HepG2 (cell line): Measurements from ENCODE around the gene STOM. TPM values are rescaled to one million over a fixed set of nuclear protein-coding genes. Genes with fewer than 3 reads are reported as not detected.
A peak's percentile ranks its signal among the peaks of the same experiment; 100 is the strongest.

Experiments
- ATAC-seq: fragments of 200-7000 bp; cut with Tn5 transposase; 3 replicates; pipeline ENCODE4 v1.9.1; 2020; ENCODE audit warnings: mild to moderate bottlenecking, moderate library complexity
- BruUV-seq: library from RNA; stranded (reverse); fragments of 400-500 nt; replicated peaks from 2 replicates; lab custom pipeline; 2021; lab: Mats Ljungman, UMichigan
- CTCF ChIA-PET: fragments of 300-600 bp; formaldehyde crosslinking; extraction: SDS; loops from one replicate; lab custom pipeline; 2021; ENCODE audit warnings: low total read pairs, inconsistent platforms, low intra/inter-chr PET ratio; lab: Yijun Ruan, JAX
- POLR2A ChIA-PET: fragments of 350-600 bp; sonication (Branson Sonifier 250); formaldehyde crosslinking; loops from one replicate; lab custom pipeline; 2020; ENCODE audit warnings: antibody characterized with exemption, inconsistent platforms; lab: Yijun Ruan, JAX
- DNase-seq: peaks from one replicate; pipeline ENCODE4 v3.0.0-alpha.2; 2015; ENCODE audit warnings: low spot score
- FAIRE-seq: peaks from 3 replicates; lab custom pipeline; 2011; peaks lifted over from hg19 to GRCh38; lab: Jason Lieb, UNC
- H2AFZ ChIP-seq: one replicate; pipeline ENCODE4 v1.6.1; 2011; ENCODE audit warnings: low read length, inconsistent platforms
- H3K27ac ChIP-seq: fragments of 300-600 bp; 3 replicates; pipeline ENCODE4 v1.8.0; 2011; ENCODE audit warnings: mixed run types, mild to moderate bottlenecking, mixed read lengths, low read length, inconsistent platforms; ENCODE audit not compliant: insufficient read depth; ENCODE audit errors: extremely low read length
- H3K27me3 ChIP-seq, 2 experiments: fragments of 200-600 bp in 1 of 2; 2 replicates in 1 of 2; 3 replicates in 1 of 2; pipeline versions ENCODE4 v1.6.0 to v1.8.0; 2011; ENCODE audit warnings: low read length in 2 of 2, mild to moderate bottlenecking in 2 of 2, moderate library complexity in 2 of 2, inconsistent platforms in 1 of 2; ENCODE audit not compliant: insufficient read depth in 2 of 2, control insufficient read depth in 1 of 2
- H3K36me3 ChIP-seq, 2 experiments: fragments of 200-600 bp in 1 of 2; replicated peaks in 1 of 2; 2 replicates in 1 of 2; 3 replicates in 1 of 2; pipeline versions ENCODE4 v1.5.1 to v1.8.0; 2011; ENCODE audit warnings: low read length in 2 of 2, inconsistent platforms in 1 of 2; ENCODE audit not compliant: insufficient read depth in 2 of 2, control insufficient read depth in 1 of 2
- H3K4me1 ChIP-seq: 2 replicates; pipeline ENCODE4 v1.5.1; 2012; ENCODE audit warnings: low read length, inconsistent platforms; ENCODE audit not compliant: insufficient read depth
- H3K4me2 ChIP-seq: 2 replicates; pipeline ENCODE4 v1.6.0; 2011; ENCODE audit warnings: low read depth, low read length, inconsistent platforms
- H3K4me3 ChIP-seq, 3 experiments: fragments of 200-600 bp in 1 of 3; sonication (generic), shearing (Covaris generic) in 1 of 3; replicated peaks in 1 of 3; 2 replicates each; pipeline ENCODE4 v1.5.1; 2011 to 2016; ENCODE audit warnings: low read length in 3 of 3, inconsistent platforms in 2 of 3, low read depth in 2 of 3, mild to moderate bottlenecking in 2 of 3, control low read depth in 1 of 3, mixed read lengths in 1 of 3; ENCODE audit not compliant: insufficient read depth in 1 of 3
- H3K79me2 ChIP-seq: one replicate; pipeline ENCODE4 v1.6.1; 2011; ENCODE audit warnings: low read length, inconsistent platforms; ENCODE audit not compliant: insufficient read depth
- H3K9ac ChIP-seq: 2 replicates; pipeline ENCODE4 v1.6.0; 2011; ENCODE audit warnings: mild to moderate bottlenecking, low read depth, low read length, inconsistent platforms; ENCODE audit not compliant: insufficient read depth
- H3K9me3 ChIP-seq: 2 replicates; pipeline ENCODE4 v1.5.1; 2012; ENCODE audit warnings: mild to moderate bottlenecking, low read length
- H4K20me1 ChIP-seq: 2 replicates; pipeline ENCODE4 v1.6.0; 2011; ENCODE audit warnings: inconsistent platforms, mild to moderate bottlenecking, low read length, moderate library complexity; ENCODE audit not compliant: insufficient read depth
- ATRX ChIP-seq: sonication (generic); formaldehyde crosslinking; IDR thresholded peaks from 2 replicates; pipeline ENCODE4 v1.4.0; 2020; ENCODE audit warnings: missing genetic modification reagents, borderline replicate concordance
- HNF1A ChIP-seq, 2 experiments: sonication (generic) in 1 of 2; formaldehyde crosslinking in 1 of 2; IDR thresholded peaks; 2 replicates each; pipeline versions ENCODE4 v1.4.0 to v1.6.1; 2016 to 2020; ENCODE audit warnings: borderline replicate concordance in 1 of 2, low read depth in 1 of 2, mild to moderate bottlenecking in 1 of 2, missing genetic modification reagents in 1 of 2
- HNRNPL ChIP-seq: fragments of 200-400 bp; formaldehyde crosslinking; IDR thresholded peaks from 2 replicates; pipeline ENCODE4 v1.6.1; 2017; ENCODE audit warnings: mild to moderate bottlenecking, low read depth, low read length
- KAT7 ChIP-seq: IDR thresholded peaks from 2 replicates; pipeline ENCODE4 v1.6.1; 2018; ENCODE audit warnings: borderline replicate concordance, missing compliant biosample characterization
- MAZ ChIP-seq, 2 experiments: sonication (generic) in 1 of 2; formaldehyde crosslinking in 1 of 2; IDR thresholded peaks; 2 replicates each; pipeline versions ENCODE4 v1.5.0 to v1.6.1; 2012 to 2020; ENCODE audit warnings: low read depth in 2 of 2, mild to moderate bottlenecking in 2 of 2, borderline replicate concordance in 1 of 2, improper control_type of control experiment in 1 of 2, low read length in 1 of 2, missing genetic modification reagents in 1 of 2, moderate library complexity in 1 of 2
- POLR2G ChIP-seq: fragments of 200-400 bp; formaldehyde crosslinking; IDR thresholded peaks from 2 replicates; pipeline ENCODE4 v1.6.1; 2018; ENCODE audit warnings: mild to moderate bottlenecking, low read depth, low read length, moderate library complexity
- RAD21 ChIP-seq: fragments of 450-650 bp; formaldehyde crosslinking; IDR thresholded peaks from 2 replicates; pipeline ENCODE4 v1.5.0; 2020; ENCODE audit warnings: mild to moderate bottlenecking
- SP4 ChIP-seq: sonication (generic); formaldehyde crosslinking; IDR thresholded peaks from 2 replicates; pipeline ENCODE4 v1.8.1; 2023; ENCODE audit warnings: mild to moderate bottlenecking, missing genetic modification reagents
- THYN1 ChIP-seq: sonication (generic); formaldehyde crosslinking; IDR thresholded peaks from 2 replicates; pipeline ENCODE4 v1.8.1; 2023; ENCODE audit warnings: low read depth, mild to moderate bottlenecking, moderate library complexity, missing genetic modification reagents, borderline replicate concordance
- YEATS2 ChIP-seq: sonication (generic); formaldehyde crosslinking; IDR thresholded peaks from 2 replicates; pipeline ENCODE4 v1.4.0; 2020; ENCODE audit warnings: missing genetic modification reagents, borderline replicate concordance
- ZBTB33 ChIP-seq: sonication (generic); formaldehyde crosslinking; IDR thresholded peaks from 2 replicates; pipeline ENCODE4 v1.4.0; 2020; ENCODE audit warnings: missing genetic modification reagents
- ZC3H13 ChIP-seq: sonication (generic); formaldehyde crosslinking; IDR thresholded peaks from 2 replicates; pipeline ENCODE4 v1.8.1; 2023; ENCODE audit warnings: mild to moderate bottlenecking, missing genetic modification reagents, moderate library complexity
- ZFP62 ChIP-seq: sonication (generic); formaldehyde crosslinking; IDR thresholded peaks from 2 replicates; pipeline ENCODE4 v1.4.0; 2020; ENCODE audit warnings: missing genetic modification reagents
- ZKSCAN1 ChIP-seq: fragments of 150-350 bp; IDR thresholded peaks from 2 replicates; pipeline ENCODE4 v1.6.1; 2014; ENCODE audit warnings: low read length
- ZNF333 ChIP-seq: sonication (generic); formaldehyde crosslinking; IDR thresholded peaks from 2 replicates; pipeline ENCODE4 v1.4.0; 2020; ENCODE audit warnings: mild to moderate bottlenecking, missing genetic modification reagents, borderline replicate concordance
- ZNF678 ChIP-seq: sonication (generic); formaldehyde crosslinking; IDR thresholded peaks from 2 replicates; pipeline ENCODE4 v1.4.0; 2020; ENCODE audit warnings: mild to moderate bottlenecking, missing genetic modification reagents
- WGBS: methylation state at CpG from one replicate; pipeline ENCODE4 v1.1.6; 2017; ENCODE audit warnings: low lambda C conversion rate; 5-methylcytosine and 5-hydroxymethylcytosine counted together
- in situ Hi-C: cut with HindIII; loops from 2 replicates; pipeline ENCODE4 v1.10.0; 2017; ENCODE audit warnings: low pct_unique_long_range_greater_than_20kb; ENCODE audit not compliant: extremely low pct_ligation_motif_present
- intact Hi-C: fragments of 100-400 bp; cut with micrococcal nuclease; formaldehyde crosslinking; loops from one replicate; pipeline ENCODE4 v1.10.0; 2022; ENCODE audit not compliant: unreplicated experiment
- polyA plus RNA-seq, 8 experiments: library from polyadenylated mRNA; depleted of rRNA in 3 of 8; stranded (reverse) in 7 of 8; unstranded in 1 of 8; fragments of >200 nt; fragmentation: Illumina TruSeq in 4 of 8; extraction: Trizol in 4 of 8; gene quantifications; 2 replicates each; pipeline versions ENCODE4 v1.2.1 to v1.2.3, GENCODE V29; 2011 to 2016; ENCODE audit warnings: low read depth in 4 of 8, missing spikeins in 1 of 8, mixed read lengths in 1 of 8; ENCODE audit not compliant: insufficient read depth in 1 of 8
- total RNA-seq, 5 experiments: library from RNA; depleted of rRNA; stranded (reverse); fragments of >200 nt; fragmentation: Illumina TruSeq; extraction: Trizol; gene quantifications; 2 replicates each; pipeline ENCODE4 v1.2.3, GENCODE V29; 2016; ENCODE audit warnings: low read depth in 1 of 5

STOM gene
- total and polyA plus RNA-seq, 2 of the 13 experiments (the other 11 are each of a cell fraction or from before 2014, with no cell fraction given): 43.6 to 165 TPM

GRCh38 chr9:121301881-121302286 lies 68.2 kb downstream of the STOM start (continued):
- TF ChIP-seq HNF1A (IDR thresholded peaks at IDR 0.05; ENCODE audit: low read depth) (no peak), HNF1A (CRISPR knock-in tag; IDR thresholded peaks at IDR 0.05; ENCODE audit: borderline replicate concordance) (no peak), YEATS2 (CRISPR knock-in tag) (no peak), ZFP62 (no peak), SP4 (no peak), ZNF333 (no peak)

GRCh38 chr9:121300283-121301119 lies 69.5 kb downstream of the STOM start:
- intact Hi-C loops (no loop called here), in situ Hi-C loops (no loop called here)
- POLR2A ChIA-PET: interaction anchor here (1.2 to 14.1 kb wide), 6 partner anchors 14 to 116 kb away, joined by 3 to 398 read pairs (median 16); partner anchors contain the start of gene GSN
- peak overlapping the region; percentile 78 for H3K4me2 ChIP-seq
- CTCF ChIA-PET: no interaction called here
- ATAC-seq: no peak
- no peak for FAIRE-seq
- H3K36me3 ChIP-seq: peaks cover 18 to 22% of the 10 kb centered on the region in 2 experiments; a peak in 4 of 5 replicates
- no peaks in the 10 kb centered on the region for H4K20me1 ChIP-seq
- no peak for DNase-seq
- H3K27ac ChIP-seq: peak overlapping the region; percentile 94
- no peak overlapping the region for H2AFZ ChIP-seq
- H3K9ac ChIP-seq: peak overlapping the region; percentile 84
- BruUV-seq: TSS peak; percentile 47
- no peaks in the 10 kb centered on the region for H3K27me3 ChIP-seq
- peaks cover 93% of the 10 kb centered on the region for H3K4me1 ChIP-seq
- WGBS: 32% methylated on average over 12 of the region's 13 CpGs
- H3K9me3 ChIP-seq: no peaks in the 10 kb centered on the region
- H3K4me3 ChIP-seq: peak overlapping the region; percentile 67 to 80 (median 76)
- peaks cover 11% of the 10 kb centered on the region for H3K79me2 ChIP-seq
- TF ChIP-seq MAZ (IDR thresholded peaks at IDR 0.05; ENCODE audit: borderline replicate concordance, low read depth, low read length): no peak
- no peak for TF ChIP-seq MAZ (CRISPR knock-in tag; IDR thresholded peaks at IDR 0.05; ENCODE audit: low read depth)
- TF ChIP-seq HNRNPL: no peak
- TF ChIP-seq ATRX: no peak
- TF ChIP-seq RAD21: no peak
- TF ChIP-seq THYN1 (CRISPR knock-in tag): no peak
- TF ChIP-seq ZC3H13 (CRISPR knock-in tag): peak; percentile 30; the same call in 1 of the 2 replicates
- TF ChIP-seq POLR2G: peak; percentile 23; the same call in 1 of the 2 replicates
- TF ChIP-seq ZNF678 (CRISPR knock-in tag): no peak
- peak; percentile 56; the same call in 1 of the 2 replicates for TF ChIP-seq ZBTB33 (CRISPR knock-in tag)
- TF ChIP-seq ZKSCAN1: no peak
- no peak for TF ChIP-seq KAT7
